IMR-90 (cell line): ENCODE data around the gene ZBTB47. TPM values are rescaled to one million over a fixed set of nuclear protein-coding genes. Genes with fewer than 3 reads are reported as not detected.
A peak's percentile ranks its signal among the peaks of the same experiment; 100 is the strongest.

Source experiments
- ATAC-seq: fragments of 200-7000 bp; cut with Tn5 transposase; 2 replicates; pipeline ENCODE4 v1.9.1; 2020; ENCODE audit warnings: low read depth, mild to moderate bottlenecking, moderate library complexity
- BruUV-seq: library from RNA; stranded (reverse); fragments of 400-500 nt; replicated peaks from 2 replicates; lab custom pipeline; 2021; lab: Mats Ljungman, UMichigan
- CTCF ChIA-PET: fragments of 300-600 bp; formaldehyde crosslinking; extraction: SDS; loops from one replicate; lab custom pipeline; 2021; ENCODE audit warnings: antibody characterized with exemption; lab: Yijun Ruan, JAX
- POLR2A ChIA-PET: fragments of 300-600 bp; sonication (Branson Sonifier 250); formaldehyde crosslinking; loops from one replicate; lab custom pipeline; 2022; ENCODE audit warnings: antibody characterized with exemption; ENCODE audit not compliant: unreplicated experiment; lab: Charles Lee
- DNase-seq: peaks from one replicate; pipeline ENCODE4 v3.0.0; 2013
- H2AFZ ChIP-seq: replicated peaks from 2 replicates; pipeline ENCODE3; 2013; ENCODE audit warnings: low read length, mild to moderate bottlenecking; ENCODE audit not compliant: poor library complexity
- H2AK5ac ChIP-seq: 2 replicates; pipeline ENCODE4 v1.6.1; 2013; ENCODE audit warnings: low read depth, low read length, inconsistent platforms
- H2AK9ac ChIP-seq: replicated peaks from 2 replicates; pipeline ENCODE3; 2013; ENCODE audit warnings: mild to moderate bottlenecking, low read depth, low read length, moderate library complexity; ENCODE audit not compliant: poor library complexity
- H2BK120ac ChIP-seq: 2 replicates; pipeline ENCODE4 v1.6.1; 2013; ENCODE audit warnings: low read depth, low read length, inconsistent platforms
- H2BK15ac ChIP-seq: 3 replicates; pipeline ENCODE4 v1.6.1; 2013; ENCODE audit warnings: low read depth, low read length, inconsistent platforms
- H2BK20ac ChIP-seq: 2 replicates; pipeline ENCODE4 v1.6.1; 2013; ENCODE audit warnings: low read depth, mild to moderate bottlenecking, inconsistent platforms, low read length, moderate library complexity
- H2BK5ac ChIP-seq: 2 replicates; pipeline ENCODE4 v1.6.1; 2013; ENCODE audit warnings: mild to moderate bottlenecking, low read depth, low read length, inconsistent platforms; ENCODE audit not compliant: poor library complexity, severe bottlenecking
- H3K14ac ChIP-seq: replicated peaks from 2 replicates; pipeline ENCODE4 v1.6.1; 2013; ENCODE audit warnings: low read depth, low read length, inconsistent platforms
- H3K18ac ChIP-seq: 2 replicates; pipeline ENCODE4 v1.6.1; 2013; ENCODE audit warnings: low read depth, low read length, control low read depth
- H3K23ac ChIP-seq: 2 replicates; pipeline ENCODE4 v1.6.1; 2013; ENCODE audit warnings: low read depth, low read length, inconsistent platforms
- H3K27ac ChIP-seq: 2 replicates; pipeline ENCODE4 v1.5.1; 2013; ENCODE audit warnings: mild to moderate bottlenecking, control low read depth, low read length; ENCODE audit not compliant: insufficient read depth
- H3K27me3 ChIP-seq: 2 replicates; pipeline ENCODE4 v1.6.1; 2013; ENCODE audit warnings: low read length; ENCODE audit not compliant: control insufficient read depth, insufficient read depth
- H3K36me3 ChIP-seq: 2 replicates; pipeline ENCODE4 v1.6.1; 2013; ENCODE audit warnings: low read length, mixed read lengths; ENCODE audit not compliant: control insufficient read depth, insufficient read depth
- H3K4ac ChIP-seq: 2 replicates; pipeline ENCODE4 v1.6.1; 2013; ENCODE audit warnings: low read depth, low read length, inconsistent platforms
- H3K4me1 ChIP-seq: 2 replicates; pipeline ENCODE4 v1.6.1; 2013; ENCODE audit warnings: low read length, mixed read lengths; ENCODE audit not compliant: control insufficient read depth, insufficient read depth
- H3K4me2 ChIP-seq: 2 replicates; pipeline ENCODE4 v1.6.1; 2013; ENCODE audit warnings: low read depth, mild to moderate bottlenecking, control low read depth, low read length, moderate library complexity
- H3K4me3 ChIP-seq: 2 replicates; pipeline ENCODE4 v1.5.1; 2013; ENCODE audit warnings: low read depth, mild to moderate bottlenecking, control low read depth, low read length, moderate library complexity; ENCODE audit not compliant: insufficient read depth
- H3K56ac ChIP-seq: 2 replicates; pipeline ENCODE4 v1.6.1; 2013; ENCODE audit warnings: low read length, inconsistent platforms; ENCODE audit not compliant: insufficient read depth; ENCODE audit errors: extremely low read depth
- H3K79me1 ChIP-seq, 2 experiments: 2 replicates each; pipeline ENCODE4 v1.6.1; 2013; ENCODE audit warnings: low read length in 2 of 2, inconsistent platforms in 1 of 2, low read depth in 1 of 2
- H3K9ac ChIP-seq: 2 replicates; pipeline ENCODE4 v1.6.1; 2013; ENCODE audit warnings: low read depth, low read length, control low read depth
- H3K9me1 ChIP-seq: 2 replicates; pipeline ENCODE4 v1.6.1; 2013; ENCODE audit warnings: low read length, inconsistent platforms; ENCODE audit not compliant: insufficient read depth
- H3K9me3 ChIP-seq: 2 replicates; pipeline ENCODE4 v1.6.1; 2013; ENCODE audit warnings: low read length; ENCODE audit not compliant: control insufficient read depth, insufficient read depth
- H4K20me1 ChIP-seq: 2 replicates; pipeline ENCODE4 v1.6.1; 2013; ENCODE audit warnings: low read length, inconsistent platforms; ENCODE audit not compliant: insufficient read depth
- H4K5ac ChIP-seq: 2 replicates; pipeline ENCODE4 v1.6.1; 2013; ENCODE audit warnings: mild to moderate bottlenecking, low read depth, low read length, control low read depth
- H4K8ac ChIP-seq, 2 experiments: 2 replicates each; pipeline ENCODE4 v1.6.1; 2013; ENCODE audit warnings: low read depth in 2 of 2, low read length in 2 of 2, control low read depth in 1 of 2, inconsistent platforms in 1 of 2
- H4K91ac ChIP-seq: 2 replicates; pipeline ENCODE4 v1.6.1; 2013; ENCODE audit warnings: low read depth, low read length, inconsistent platforms; ENCODE audit not compliant: insufficient read depth
- BHLHE40 ChIP-seq: fragments of 150-350 bp; IDR thresholded peaks from 2 replicates; pipeline ENCODE4 v1.6.1; 2016; ENCODE audit warnings: mild to moderate bottlenecking, low read depth, low read length
- CEBPB ChIP-seq: IDR thresholded peaks from 2 replicates; pipeline ENCODE4 v1.6.1; 2012; ENCODE audit warnings: low read depth, low read length, improper control_type of control experiment
- FOS ChIP-seq: fragments of 150-350 bp; IDR thresholded peaks from 2 replicates; pipeline ENCODE4 v1.6.1; 2016; ENCODE audit warnings: low read depth, low read length
- MAFK ChIP-seq: IDR thresholded peaks from 2 replicates; pipeline ENCODE4 v1.6.1; 2012; ENCODE audit warnings: low read depth, low read length, improper control_type of control experiment
- MAZ ChIP-seq: IDR thresholded peaks from 2 replicates; pipeline ENCODE4 v1.6.1; 2012; ENCODE audit warnings: low read depth, mild to moderate bottlenecking, low read length, improper control_type of control experiment, moderate library complexity, borderline replicate concordance
- RCOR1 ChIP-seq: IDR thresholded peaks from 2 replicates; pipeline ENCODE4 v1.6.1; 2012; ENCODE audit warnings: mild to moderate bottlenecking, low read length, improper control_type of control experiment; ENCODE audit not compliant: insufficient replicate concordance
- WGBS, 2 experiments: methylation state at CpG; one replicate each; pipeline versions ENCODE4 v1.1.5 to v1.1.7; 2013; ENCODE audit warnings: missing lambda C conversion rate in 2 of 2; ENCODE audit not compliant: insufficient read length in 1 of 2; ENCODE audit errors: extremely low coverage in 2 of 2; 5-methylcytosine and 5-hydroxymethylcytosine counted together
- dilution Hi-C: fragments of 300-500 bp; cut with HindIII; formaldehyde crosslinking; loops from one replicate; pipeline ENCODE4 v1.14.3; 2018; ENCODE audit warnings: low sequenced_read_pairs; ENCODE audit not compliant: unreplicated experiment
- in situ Hi-C: fragments of 300-500 bp; cut with MboI; formaldehyde crosslinking; loops from 3 replicates; pipeline ENCODE4 v1.14.3; 2019; ENCODE audit warnings: low sequenced_read_pairs, inconsistent platforms, mixed read lengths
- intact Hi-C: fragments of 100-400 bp; cut with micrococcal nuclease; formaldehyde crosslinking; loops from 2 replicates; pipeline ENCODE4 v1.10.0; 2022
- polyA plus RNA-seq, 3 experiments: library from polyadenylated mRNA; depleted of rRNA; stranded (reverse); fragments of >200 nt; gene quantifications; 2 replicates each; pipeline ENCODE4 v1.2.3, GENCODE V29; 2012; ENCODE audit warnings: low replicate concordance in 1 of 3
- total RNA-seq: library from RNA; depleted of rRNA; stranded (reverse); fragments of >200 nt; gene quantifications from 2 replicates; pipeline ENCODE4 v1.2.3, GENCODE V29; 2012
- TF ChIP-seq, protein P1 (sequence below): conservative IDR thresholded peaks from 2 replicates; pipeline ENCODE4 v1.5.1; 2012; ENCODE audit warnings: mild to moderate bottlenecking, low read depth, low read length, improper control_type of control experiment

ZBTB47 gene
- total and polyA plus RNA-seq, 2 of the 4 experiments (the other 2 are of a cell fraction), result 10.9 to 16.8 TPM

DNA sequence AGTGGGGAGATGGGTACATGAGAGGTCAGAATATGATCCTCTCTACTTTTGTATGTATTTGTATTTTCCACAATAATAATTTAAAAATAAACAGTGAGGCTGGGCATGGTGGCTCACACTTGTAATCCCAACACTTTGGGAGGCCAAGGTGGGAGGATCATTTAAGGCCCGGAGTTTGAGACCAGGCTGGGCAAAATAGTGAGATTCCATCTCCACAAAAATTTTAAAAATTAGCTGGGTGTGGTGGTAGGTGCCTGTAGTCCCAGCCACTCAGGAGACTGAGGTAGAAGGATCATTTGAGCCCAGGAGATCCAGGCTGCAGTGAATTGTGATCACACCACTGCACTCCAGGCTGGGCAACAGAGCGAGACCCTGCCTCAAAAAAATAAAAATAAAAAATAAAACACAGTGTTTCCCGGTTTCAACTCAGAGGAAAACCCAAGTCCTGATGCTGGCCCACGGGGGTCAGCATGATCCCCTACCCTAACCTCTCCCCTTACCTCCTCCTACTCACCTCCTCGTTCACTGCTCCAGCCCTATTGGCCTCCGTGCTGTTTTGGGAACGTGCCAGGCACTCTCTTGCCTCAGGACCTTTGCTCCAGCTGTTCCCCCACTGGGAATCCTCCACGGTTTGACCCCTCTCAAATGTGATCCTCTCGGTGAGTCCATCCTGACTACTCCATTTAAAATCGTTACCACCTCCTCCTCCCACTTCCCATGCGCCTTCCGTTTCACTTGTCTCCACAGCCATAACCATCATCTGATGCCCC is 29.0 kb downstream of the ZBTB47 start (continued):
- TF ChIP-seq CEBPB, result no peak

DNA sequence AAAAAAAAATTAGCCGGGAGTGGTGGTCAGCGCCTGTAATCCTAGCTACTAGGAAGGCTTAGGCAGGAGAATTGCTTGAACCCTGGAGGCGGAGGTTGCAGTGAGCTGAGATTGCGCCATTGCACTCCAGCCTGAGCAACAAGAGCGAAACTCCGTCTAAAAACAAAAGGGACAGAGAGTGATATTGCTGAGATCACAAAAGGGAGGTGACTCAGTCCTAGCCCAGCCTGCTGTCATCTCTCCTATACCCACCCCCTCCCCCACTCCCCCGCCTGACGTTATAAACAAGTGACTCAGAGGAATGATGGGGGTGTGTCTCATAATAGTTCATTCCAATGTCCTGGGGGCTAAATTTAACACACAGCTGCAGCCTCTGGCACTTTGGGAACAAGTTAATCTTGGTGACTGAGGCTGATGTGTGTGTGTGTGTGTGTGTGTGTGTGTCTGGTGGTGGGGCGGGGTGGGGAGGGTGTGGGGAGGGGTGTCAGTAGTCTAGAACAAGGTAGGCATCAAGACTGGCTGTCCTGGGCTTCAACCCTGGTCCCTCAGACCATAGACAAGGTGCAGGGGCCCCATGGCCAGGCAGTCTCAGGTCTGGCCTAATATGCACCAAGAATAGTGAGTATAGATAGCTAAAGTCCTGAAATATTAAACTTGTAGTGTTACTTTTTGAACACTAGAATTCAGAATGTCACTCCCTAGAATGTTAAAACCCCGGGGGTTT is 30.5 kb downstream of the ZBTB47 start:
- TF ChIP-seq, protein P1, sequence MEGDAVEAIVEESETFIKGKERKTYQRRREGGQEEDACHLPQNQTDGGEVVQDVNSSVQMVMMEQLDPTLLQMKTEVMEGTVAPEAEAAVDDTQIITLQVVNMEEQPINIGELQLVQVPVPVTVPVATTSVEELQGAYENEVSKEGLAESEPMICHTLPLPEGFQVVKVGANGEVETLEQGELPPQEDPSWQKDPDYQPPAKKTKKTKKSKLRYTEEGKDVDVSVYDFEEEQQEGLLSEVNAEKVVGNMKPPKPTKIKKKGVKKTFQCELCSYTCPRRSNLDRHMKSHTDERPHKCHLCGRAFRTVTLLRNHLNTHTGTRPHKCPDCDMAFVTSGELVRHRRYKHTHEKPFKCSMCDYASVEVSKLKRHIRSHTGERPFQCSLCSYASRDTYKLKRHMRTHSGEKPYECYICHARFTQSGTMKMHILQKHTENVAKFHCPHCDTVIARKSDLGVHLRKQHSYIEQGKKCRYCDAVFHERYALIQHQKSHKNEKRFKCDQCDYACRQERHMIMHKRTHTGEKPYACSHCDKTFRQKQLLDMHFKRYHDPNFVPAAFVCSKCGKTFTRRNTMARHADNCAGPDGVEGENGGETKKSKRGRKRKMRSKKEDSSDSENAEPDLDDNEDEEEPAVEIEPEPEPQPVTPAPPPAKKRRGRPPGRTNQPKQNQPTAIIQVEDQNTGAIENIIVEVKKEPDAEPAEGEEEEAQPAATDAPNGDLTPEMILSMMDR, result no peak
- no peak for TF ChIP-seq RCOR1
- TF ChIP-seq FOS, result peak; percentile 80
- TF ChIP-seq BHLHE40, result peak; percentile 32; the same call in 1 of the 2 replicates
- TF ChIP-seq CEBPB, result peak; percentile 93
- TF ChIP-seq MAFK, result peak; percentile 56; the same call in 1 of the 2 replicates
- TF ChIP-seq MAZ, result peak; percentile 79; the same call in 1 of the 2 replicates
- DNase-seq (peak; percentile 97), ATAC-seq (peak; percentile 96)
- Histone ChIP-seq H3K4me3 (no peak overlapping the region), H2AK5ac (no peak overlapping the region; the same call in 1 of the 2 replicates), H3K56ac (no peak overlapping the region), H3K79me1 (no peaks in the 10 kb centered on the region), H3K27me3 (peaks cover 23% of the 10 kb centered on the region), H3K18ac (no peak overlapping the region), H2BK20ac (0 out of 2 replicates have a peak overlapping the region, but pooled peaks have one; percentile 10), H3K9me3 (peaks cover 7% of the 10 kb centered on the region), H4K5ac (no peak overlapping the region), H3K9ac (no peak overlapping the region), H3K23ac (no peak overlapping the region), H3K27ac (no peak overlapping the region), H4K91ac (no peak overlapping the region), H3K4me2 (no peak overlapping the region), H2AFZ (no peak overlapping the region), H3K4ac (no peak overlapping the region), H3K36me3 (no peaks in the 10 kb centered on the region), H2BK120ac (no peak overlapping the region), H4K20me1 (no peaks in the 10 kb centered on the region; the same call in 1 of the 2 replicates), H4K8ac (no peak overlapping the region), H3K4me1 (peaks cover 7% of the 10 kb centered on the region), H3K14ac (no peak overlapping the region), H2BK15ac (no peak overlapping the region), H2BK5ac (no peak overlapping the region), H2AK9ac (no peak overlapping the region), H3K9me1 (peaks cover 6% of the 10 kb centered on the region)
- POLR2A ChIA-PET, result interaction anchor here (0.6 kb wide), 1 partner anchor 33 kb away, joined by 7 read pairs; no protein-coding TSS in a partner anchor
- CTCF ChIA-PET, result interaction anchor here (0.7 kb wide), 1 partner anchor 79 kb away, joined by 3 read pairs; no protein-coding TSS in a partner anchor
- WGBS, 2 experiments, result no CpG with 5 or more reads among the region's 10 CpGs
- intact Hi-C loops, result no loop called here
- dilution Hi-C loops, result no loop called here
- in situ Hi-C loops, result no loop called here
- BruUV-seq, result no TSS peak
